HFF-Myc (cell line): ENCODE results near the gene PZP.

ENCODE experiments used
- DNase-seq: peaks from one replicate; pipeline ENCODE4 v3.0.0-alpha.2; 2011; ENCODE audit warnings: low read depth; ENCODE audit errors: extremely low read depth
- H3K4me3 ChIP-seq: replicated peaks from 2 replicates; pipeline ENCODE4 v1.5.1; 2011; ENCODE audit warnings: low read depth, mild to moderate bottlenecking, control low read depth, low read length
- CTCF ChIP-seq: IDR thresholded peaks from 2 replicates; pipeline ENCODE4 v1.5.1; 2012; ENCODE audit warnings: mild to moderate bottlenecking, low read depth, low read length, control low read depth; ENCODE audit errors: missing control alignments

The PZP gene

DNA sequence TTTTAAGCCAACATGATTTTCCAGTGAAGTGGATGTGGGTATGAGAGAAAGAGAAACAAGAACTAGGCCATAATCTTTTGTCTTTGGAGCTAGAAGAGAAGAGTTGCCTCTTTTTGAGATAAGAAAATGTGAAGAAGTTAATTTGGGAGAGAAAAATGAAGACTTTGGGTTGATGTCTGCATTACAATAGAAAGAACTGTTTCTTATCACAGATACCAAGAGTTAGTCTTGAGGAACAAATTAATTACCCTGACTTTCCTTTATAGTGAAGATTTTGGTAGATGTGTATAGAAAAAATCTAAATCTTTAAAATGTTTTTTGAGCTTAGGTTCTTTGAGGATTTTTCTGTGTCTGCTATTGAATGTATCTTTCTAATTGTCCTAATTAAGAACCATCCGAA lies 96.7 kb downstream of the PZP start:
- DNase-seq: no peak
- no peak for TF ChIP-seq CTCF

DNA sequence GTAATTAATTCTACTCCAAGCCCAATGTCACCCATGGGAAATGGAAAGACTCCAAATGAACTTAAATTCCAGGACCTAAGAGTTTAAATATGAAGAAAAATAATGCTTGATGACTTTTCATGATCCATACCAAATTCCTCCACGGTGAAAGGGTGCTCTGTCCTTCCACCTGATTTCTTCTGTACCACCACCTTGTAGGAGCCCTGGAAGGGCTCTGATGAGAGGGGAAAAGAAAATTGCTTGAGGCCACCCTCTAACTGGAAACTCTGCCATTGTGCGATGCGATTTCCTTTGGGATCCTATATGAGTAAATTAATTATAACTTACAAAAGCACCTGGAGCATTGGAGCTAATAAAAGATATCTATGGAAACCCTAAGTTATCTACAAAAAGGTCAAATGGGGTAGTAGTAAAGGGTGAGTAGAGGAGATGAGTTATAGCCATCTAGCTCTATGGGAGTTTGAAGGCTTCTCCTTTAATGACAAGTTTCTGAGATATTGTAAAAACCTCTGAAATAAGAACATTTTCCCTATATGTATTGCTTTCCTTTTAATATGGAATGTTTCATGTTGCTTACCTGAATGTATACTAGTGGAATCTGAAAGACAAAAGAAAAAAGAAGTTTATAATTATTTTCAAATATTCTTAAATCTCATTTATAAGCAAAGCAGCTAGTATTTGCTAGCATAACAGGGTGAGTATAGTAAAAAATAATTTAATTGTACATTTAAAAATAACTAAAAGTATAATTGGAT lies 98.3 kb downstream of the PZP start:
- TF ChIP-seq CTCF: no peak
- H3K4me3 ChIP-seq: no peak overlapping the region
- DNase-seq: no peak

More for the DNA sequence above, 96.7 kb downstream of the PZP start:
- H3K4me3 ChIP-seq: no peak overlapping the region

DNA sequence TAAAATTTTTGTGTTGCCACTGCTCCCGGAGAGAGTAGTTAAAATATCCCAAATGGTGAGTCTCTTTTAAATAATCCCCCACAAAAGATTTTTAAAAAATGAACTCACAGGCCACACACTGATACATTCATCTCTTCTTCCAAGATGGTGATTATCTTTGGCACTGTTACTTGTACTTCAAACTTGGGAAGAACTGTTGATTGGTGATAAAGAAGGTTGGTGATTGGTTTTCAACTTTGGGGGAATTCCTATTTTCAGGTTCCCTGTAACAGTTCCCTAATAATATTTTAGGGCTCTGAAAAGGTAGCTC lies 99.0 kb downstream of the PZP start:
- no peak for TF ChIP-seq CTCF
- no peak overlapping the region for H3K4me3 ChIP-seq
- DNase-seq: no peak

DNA sequence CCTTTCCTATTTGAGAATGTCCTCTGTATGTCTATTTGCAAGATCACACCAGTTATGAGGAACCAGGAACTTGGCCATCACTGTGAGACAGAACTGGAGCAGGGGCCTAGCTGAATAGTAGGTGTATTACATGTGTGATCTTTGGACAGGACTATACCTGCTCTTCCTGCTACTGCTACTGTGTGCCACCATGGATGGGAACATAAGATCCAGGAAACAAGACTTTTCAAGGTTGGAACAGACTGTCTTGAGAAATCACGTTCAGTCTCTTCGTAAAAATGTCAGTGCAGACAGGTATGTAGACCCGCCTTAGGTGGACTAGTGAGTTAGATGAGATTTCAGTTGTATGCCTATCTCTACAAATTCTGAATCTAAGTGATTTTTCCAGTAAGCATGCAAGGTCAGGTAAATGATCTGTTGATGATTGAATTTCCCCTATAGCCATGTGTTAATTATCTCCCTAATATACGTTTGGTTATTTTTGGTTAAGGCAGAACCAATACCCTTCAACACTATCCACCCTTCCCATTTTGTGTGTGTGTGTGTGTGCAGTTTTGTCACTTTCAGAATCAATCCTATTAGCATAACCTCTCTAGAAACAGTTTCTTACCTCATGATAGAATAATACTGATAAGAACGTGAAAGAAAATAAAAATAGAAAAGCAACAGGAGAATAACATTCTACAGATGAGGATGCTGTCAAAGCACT lies 99.5 kb downstream of the PZP start:
- DNase-seq: no peak
- no peak overlapping the region for H3K4me3 ChIP-seq
- no peak for TF ChIP-seq CTCF

- no peak overlapping the region for H3K4me3 ChIP-seq
- no peak for TF ChIP-seq CTCF
- DNase-seq: no peak
Observed at GRCh38 chr12:9107542-9107873, 100.7 kb downstream of the PZP start.

DNA sequence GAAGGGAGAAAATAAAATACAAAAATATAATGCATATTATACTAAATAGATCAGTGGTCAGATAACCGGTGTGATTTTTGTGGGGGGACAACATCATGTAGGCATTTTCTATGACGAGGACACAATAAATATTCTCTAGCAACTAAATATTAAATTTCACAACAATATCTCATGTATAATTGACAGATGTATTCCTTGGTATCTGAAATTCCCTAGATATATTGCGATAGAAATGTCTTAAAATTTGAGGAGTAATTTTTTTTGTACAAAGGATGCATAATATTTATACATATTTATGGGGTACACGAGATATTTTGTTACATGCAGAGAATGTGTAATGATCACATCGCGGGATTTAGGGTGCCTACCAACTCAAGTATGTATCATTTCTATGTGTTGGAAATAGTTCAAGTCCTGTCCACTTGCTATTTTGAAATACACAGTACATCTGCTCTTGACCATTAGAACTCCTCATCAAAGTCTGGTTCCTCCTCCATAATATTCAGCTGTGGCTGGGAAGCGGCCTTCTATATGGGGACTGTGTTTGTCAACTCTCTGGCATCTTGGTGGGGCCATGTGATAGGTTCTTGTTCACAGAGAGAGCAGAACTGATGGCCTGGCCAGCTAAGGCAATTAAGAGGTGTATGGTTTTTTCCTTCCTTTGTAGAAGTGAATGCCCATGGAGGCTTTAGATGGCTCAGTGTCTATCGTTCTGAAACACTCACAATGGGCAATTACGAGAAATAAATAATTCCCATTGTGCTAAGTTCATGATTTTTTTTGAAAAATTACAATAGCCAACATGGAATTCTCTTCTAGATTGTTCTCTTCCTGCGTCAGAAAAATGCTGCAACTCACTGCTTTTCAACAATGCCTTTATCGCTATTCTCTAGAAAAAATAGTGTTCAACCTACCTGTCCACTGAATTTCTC lies 101.3 kb downstream of the PZP start:
- H3K4me3 ChIP-seq: no peak overlapping the region
- no peak for DNase-seq
- no peak for TF ChIP-seq CTCF
